T-helper 1 cell treated with Interleukin-12 subunit alpha and Interleukin-12 subunit beta and Interleukin-4 antibody, amounts not matched to agents 30 μg/mL and 1 μg/mL, for 36 hours (primary cell): ENCODE data around the gene MRS2.
"Not testable (repeated sequence)": the region's sequence is repeated elsewhere in the genome, so short reads cannot be mapped to it uniquely, and the experiment has no call there.

Experiments
- H3K27ac Mint-ChIP-seq: one replicate; pipeline ENCODE4 v1.8.0; 2021; ENCODE audit warnings: mild to moderate bottlenecking, mixed read lengths
- H3K27me3 Mint-ChIP-seq: one replicate; pipeline ENCODE4 v1.8.0; 2021; ENCODE audit warnings: low read depth, mixed read lengths
- H3K36me3 Mint-ChIP-seq: one replicate; pipeline ENCODE4 v1.8.0; 2021; ENCODE audit warnings: low read depth, mixed read lengths
- H3K4me1 Mint-ChIP-seq: one replicate; pipeline ENCODE4 v1.8.0; 2021; ENCODE audit warnings: low read depth, mixed read lengths
- H3K4me3 Mint-ChIP-seq: one replicate; pipeline ENCODE4 v1.8.0; 2021; ENCODE audit warnings: mild to moderate bottlenecking, moderate library complexity, mixed read lengths
- H3K9me3 Mint-ChIP-seq: one replicate; pipeline ENCODE4 v1.8.0; 2021; ENCODE audit warnings: mixed read lengths

The MRS2 gene, protein sequence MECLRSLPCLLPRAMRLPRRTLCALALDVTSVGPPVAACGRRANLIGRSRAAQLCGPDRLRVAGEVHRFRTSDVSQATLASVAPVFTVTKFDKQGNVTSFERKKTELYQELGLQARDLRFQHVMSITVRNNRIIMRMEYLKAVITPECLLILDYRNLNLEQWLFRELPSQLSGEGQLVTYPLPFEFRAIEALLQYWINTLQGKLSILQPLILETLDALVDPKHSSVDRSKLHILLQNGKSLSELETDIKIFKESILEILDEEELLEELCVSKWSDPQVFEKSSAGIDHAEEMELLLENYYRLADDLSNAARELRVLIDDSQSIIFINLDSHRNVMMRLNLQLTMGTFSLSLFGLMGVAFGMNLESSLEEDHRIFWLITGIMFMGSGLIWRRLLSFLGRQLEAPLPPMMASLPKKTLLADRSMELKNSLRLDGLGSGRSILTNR

DNA sequence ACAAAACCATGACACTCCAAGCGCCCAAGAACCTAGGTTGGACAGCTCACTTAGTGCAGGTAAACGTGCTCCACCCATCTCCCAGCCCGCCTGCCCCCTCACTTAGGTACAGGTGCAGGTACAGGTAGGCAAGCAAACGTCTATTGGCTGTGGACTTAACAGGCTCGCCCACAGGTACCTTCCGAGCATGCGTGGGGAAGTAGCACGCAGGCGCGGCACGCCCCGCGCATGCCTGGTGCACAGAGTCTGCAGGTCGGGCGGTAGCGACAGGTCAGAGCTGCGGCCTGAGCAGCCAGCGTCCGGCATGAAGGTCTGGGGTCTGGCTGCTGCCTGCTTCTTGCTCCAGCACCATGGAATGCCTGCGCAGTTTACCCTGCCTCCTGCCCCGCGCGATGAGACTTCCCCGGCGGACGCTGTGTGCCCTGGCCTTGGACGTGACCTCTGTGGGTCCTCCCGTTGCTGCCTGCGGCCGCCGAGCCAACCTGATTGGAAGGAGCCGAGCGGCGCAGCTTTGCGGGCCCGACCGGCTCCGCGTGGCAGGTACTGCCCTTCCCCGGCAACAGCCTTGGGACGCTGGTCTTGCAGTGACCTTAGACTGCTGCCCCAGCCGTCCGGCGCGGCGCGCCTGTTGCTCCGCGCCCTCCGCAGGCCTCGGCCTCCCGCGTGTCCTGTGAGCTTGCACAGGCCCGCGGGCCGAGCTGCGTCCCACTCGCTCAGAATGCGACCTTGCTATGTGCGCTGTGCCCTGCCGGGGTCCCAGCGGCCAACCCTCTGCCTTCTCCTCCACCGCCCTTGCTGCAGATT is at the start of gene MRS2:
Gene MRS2 (plus strand): TSS at position 240 of the 804 bp plus-strand sequence. CDS start 111 bp downstream, at position 351.
- Mint-ChIP-seq H3K27me3 (peaks cover 28% of the 10 kb centered on the region), H3K27ac (peak within 1 kb of the TSS; percentile 31)

DNA sequence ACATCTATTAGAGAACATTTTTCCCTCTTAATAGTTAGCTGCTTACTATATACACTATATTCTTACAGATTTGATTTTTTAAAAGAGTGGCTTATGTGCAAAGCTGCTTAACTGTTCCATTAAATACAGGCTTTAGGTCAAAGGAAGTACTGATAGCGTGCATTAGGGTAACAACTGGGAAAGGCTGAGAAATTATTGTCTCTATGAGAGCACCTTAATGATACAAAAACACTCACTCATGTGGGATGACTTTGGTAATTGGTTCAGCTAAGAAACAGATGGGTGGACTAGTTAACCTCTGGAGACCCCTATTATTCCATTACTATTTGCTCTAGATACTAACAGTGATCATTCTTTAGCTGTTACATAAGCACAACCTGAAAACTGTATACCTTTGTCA is 48.9 kb upstream of the MRS2 start:
- no peak overlapping the region for H3K27ac Mint-ChIP-seq
- peaks cover 49% of the 10 kb centered on the region for H3K27me3 Mint-ChIP-seq
- no peaks in the 10 kb centered on the region for H3K9me3 Mint-ChIP-seq
- H3K4me1 Mint-ChIP-seq: peaks cover 6% of the 10 kb centered on the region
- no peaks in the 10 kb centered on the region for H3K36me3 Mint-ChIP-seq
- H3K4me3 Mint-ChIP-seq: no peak overlapping the region

More for the DNA sequence above, at the start of gene MRS2:
- Mint-ChIP-seq H3K9me3 (no peaks in the 10 kb centered on the region), H3K4me3 (peak within 1 kb of the TSS; percentile 90), H3K36me3 (peaks cover 6% of the 10 kb centered on the region), H3K4me1 (peaks cover 21% of the 10 kb centered on the region)

DNA sequence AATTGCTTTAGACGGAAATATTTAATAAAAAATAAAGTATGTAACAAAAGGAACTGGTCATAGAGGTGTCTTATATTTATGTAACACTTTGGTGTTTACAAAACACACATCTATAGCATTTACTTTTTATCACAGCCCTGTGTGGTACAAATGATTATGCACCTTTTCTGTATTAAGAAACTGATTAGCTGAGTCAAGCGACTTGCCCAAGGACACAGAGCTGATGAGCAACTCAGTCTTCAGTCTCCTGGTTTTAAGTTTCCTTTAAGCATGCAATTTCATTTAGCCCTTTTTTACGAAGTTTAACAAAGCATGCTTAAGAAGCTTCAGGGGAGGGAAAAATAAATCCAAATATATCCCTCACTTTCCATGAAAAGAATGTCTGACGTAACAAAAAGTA is 47.3 kb upstream of the MRS2 start:
- H3K9me3 Mint-ChIP-seq: no peaks in the 10 kb centered on the region
- peaks cover 13% of the 10 kb centered on the region for H3K4me1 Mint-ChIP-seq
- H3K27me3 Mint-ChIP-seq: peaks cover 48% of the 10 kb centered on the region
- H3K27ac Mint-ChIP-seq: no peak overlapping the region
- no peaks in the 10 kb centered on the region for H3K36me3 Mint-ChIP-seq
- H3K4me3 Mint-ChIP-seq: no peak overlapping the region

DNA sequence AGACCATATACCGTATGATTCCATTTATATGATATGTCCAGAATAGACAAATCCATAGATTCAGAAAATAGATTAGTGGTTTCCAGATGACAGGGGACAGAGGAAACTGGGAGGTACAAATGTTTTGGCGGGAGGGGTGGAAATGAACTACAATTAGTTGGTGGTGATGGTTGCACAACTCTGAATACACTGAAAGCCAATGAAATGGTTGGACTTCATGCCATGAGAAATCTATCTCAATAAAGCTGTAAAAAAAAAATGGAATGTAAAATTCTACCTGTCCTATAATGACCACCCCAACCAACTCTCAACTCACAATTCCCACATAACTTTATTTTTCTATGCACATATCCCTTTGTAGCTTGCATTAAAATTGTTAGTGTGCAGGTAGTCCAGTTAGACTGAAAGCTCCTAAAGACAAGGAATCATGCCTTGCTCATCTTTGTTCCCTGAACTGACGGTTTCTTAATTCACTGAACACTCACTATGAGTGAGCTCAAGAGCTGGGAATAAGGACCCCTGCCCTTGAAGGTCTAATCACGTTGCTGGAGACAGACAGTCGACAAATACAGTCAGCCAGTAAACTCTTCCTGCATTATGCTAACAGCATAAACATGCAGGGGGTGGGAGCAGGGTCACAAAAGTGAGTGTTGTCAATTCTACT is 46.3 kb upstream of the MRS2 start:
- Mint-ChIP-seq H3K27ac (no peak overlapping the region), H3K4me3 (no peak overlapping the region), H3K9me3 (no peaks in the 10 kb centered on the region), H3K4me1 (peaks cover 16% of the 10 kb centered on the region), H3K27me3 (peaks cover 42% of the 10 kb centered on the region), H3K36me3 (no peaks in the 10 kb centered on the region)

DNA sequence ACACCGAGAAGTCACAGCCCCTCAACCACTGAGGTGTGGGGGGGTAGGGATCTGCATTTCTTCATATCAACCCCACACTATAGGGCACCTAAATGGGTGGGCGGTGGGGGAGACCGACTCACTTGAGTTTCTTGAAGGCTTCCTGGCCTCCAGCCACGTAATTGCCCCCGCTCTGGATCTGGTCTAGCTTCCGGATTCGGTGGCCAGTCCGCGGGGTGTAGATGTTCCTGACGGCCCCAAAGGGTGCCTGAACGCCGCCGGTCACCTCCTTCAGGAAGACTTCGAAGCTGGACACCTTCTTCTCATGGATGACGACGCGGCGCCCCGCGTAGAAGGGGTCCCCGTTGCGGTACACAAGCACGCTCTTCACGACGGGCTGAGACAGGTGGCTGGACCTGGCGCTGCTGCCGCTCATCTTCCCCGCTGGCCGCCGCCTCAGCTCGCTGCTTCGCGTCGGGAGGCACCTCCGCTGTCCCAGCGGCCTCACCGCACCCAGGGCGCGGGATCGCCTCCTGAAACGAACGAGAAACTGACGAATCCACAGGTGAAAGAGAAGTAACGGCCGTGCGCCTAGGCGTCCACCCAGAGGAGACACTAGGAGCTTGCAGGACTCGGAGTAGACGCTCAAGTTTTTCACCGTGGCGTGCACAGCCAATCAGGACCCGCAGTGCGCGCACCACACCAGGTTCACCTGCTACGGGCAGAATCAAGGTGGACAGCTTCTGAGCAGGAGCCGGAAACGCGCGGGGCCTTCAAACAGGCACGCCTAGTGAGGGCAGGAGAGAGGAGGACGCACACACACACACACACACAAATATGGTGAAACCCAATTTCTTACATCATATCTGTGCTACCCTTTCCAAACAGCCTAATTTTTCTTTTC is 45.2 kb upstream of the MRS2 start, which contains the start of gene DCDC2:
Gene DCDC2 (minus strand): TSS at position 724 of the 883 bp plus-strand sequence. CDS start 309 bp downstream, at position 415.
- Mint-ChIP-seq H3K27me3 (peaks cover 41% of the 10 kb centered on the region), H3K9me3 (no peaks in the 10 kb centered on the region), H3K27ac (no peak within 1 kb of the TSS), H3K4me1 (peaks cover 16% of the 10 kb centered on the region), H3K36me3 (no peaks in the 10 kb centered on the region), H3K4me3 (peak within 1 kb of the TSS; percentile 50)

DNA sequence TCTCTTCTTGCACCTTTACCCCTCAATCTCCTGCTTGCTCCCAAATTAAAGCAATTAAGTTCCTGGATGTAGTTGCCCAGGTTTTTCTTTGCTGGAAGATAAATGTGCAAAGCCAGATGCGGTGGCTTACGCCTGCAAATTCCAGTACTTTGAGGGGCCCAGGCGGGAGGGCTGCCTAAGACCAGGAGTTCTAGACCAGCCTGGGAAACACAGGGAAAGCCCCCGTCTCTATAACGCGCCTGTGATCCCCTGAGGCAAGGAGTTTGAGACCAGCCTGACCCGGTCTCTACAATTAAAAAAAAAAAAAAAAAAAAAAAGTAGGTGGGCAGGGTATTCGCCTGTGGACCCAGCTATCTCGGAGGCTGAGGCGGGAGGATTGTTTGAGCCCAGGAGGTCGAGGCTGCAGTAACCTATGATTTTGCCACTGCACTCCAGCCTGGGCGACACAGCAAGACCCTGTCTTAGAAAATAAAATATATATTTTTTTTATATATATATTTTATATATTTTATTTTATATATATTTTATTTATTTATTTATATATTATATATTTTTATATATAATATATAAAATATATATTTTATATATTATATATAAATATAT is 44.4 kb upstream of the MRS2 start:
- H3K4me1 Mint-ChIP-seq: peaks cover 16% of the 10 kb centered on the region

DNA sequence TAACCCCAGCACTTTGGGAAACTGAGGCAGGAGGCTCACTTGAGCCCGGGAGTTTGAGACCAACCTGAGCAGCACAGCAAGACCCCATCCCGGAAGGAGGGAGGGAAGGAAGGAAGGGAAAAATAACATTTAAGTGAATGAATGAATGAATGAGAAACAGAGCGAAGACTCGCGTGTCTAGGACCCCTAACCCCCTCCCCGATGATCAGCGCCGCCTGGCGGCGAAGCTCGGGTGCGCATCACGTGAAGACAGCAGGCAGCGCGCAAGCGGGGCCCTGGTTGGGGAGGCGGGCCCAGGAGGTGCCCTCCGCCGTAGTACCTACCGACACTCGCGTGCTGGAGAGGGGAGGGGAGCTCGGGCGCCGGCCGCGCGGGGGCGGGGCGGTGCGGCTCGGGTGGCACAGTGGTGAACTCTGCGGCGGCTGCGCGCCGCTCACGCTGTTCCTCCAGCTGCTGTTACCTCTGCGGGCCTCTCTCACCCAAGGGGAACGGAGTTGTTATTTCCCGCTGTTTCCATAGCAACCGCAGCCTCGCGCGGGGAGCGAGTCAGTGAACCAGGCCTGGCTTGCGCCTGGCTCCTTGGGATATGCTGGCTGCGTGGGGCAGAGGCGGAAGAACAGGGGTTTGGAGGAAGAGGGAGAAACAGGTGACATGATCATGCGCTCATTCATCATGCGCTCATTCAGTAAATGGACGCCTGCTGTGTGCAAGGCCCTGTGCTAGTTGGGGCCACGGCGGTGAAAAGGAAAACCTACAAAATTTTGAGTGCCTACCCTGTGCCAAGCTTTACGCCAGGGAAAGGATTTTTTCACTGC is 42.9 kb upstream of the MRS2 start:
- Mint-ChIP-seq H3K9me3 (no peaks in the 10 kb centered on the region), H3K27me3 (peaks cover 42% of the 10 kb centered on the region), H3K36me3 (no peaks in the 10 kb centered on the region), H3K4me1 (peaks cover 16% of the 10 kb centered on the region), H3K27ac (no peak overlapping the region), H3K4me3 (peak overlapping the region; percentile 81)

More for the DNA sequence above, 44.4 kb upstream of the MRS2 start:
- H3K9me3 Mint-ChIP-seq: no peaks in the 10 kb centered on the region
- no peak overlapping the region for H3K27ac Mint-ChIP-seq
- H3K27me3 Mint-ChIP-seq: peaks cover 40% of the 10 kb centered on the region
- no peaks in the 10 kb centered on the region for H3K36me3 Mint-ChIP-seq
- peak overlapping the region; percentile 50 for H3K4me3 Mint-ChIP-seq

DNA sequence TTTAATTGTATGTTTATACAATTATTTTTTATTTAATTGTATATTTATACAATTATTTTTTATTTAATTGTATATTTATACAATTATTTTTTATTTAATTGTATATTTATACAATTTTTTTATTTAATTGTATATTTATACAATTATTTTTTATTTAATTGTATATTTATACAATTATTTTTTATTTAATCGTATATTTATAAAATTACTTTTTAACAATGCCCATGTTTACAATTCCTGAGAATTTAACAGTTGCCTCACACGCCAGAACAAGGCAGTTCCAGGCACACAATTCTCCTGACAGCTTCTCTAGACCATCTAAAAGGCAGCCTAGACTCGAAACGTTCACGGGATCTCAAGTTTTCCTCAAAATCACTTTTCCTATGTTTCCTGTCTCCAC is 40.4 kb upstream of the MRS2 start:
- H3K4me3 Mint-ChIP-seq, H3K36me3 Mint-ChIP-seq, H3K9me3 Mint-ChIP-seq, H3K27ac Mint-ChIP-seq: not testable (repeated sequence)
- peaks cover 16% of the 10 kb centered on the region for H3K4me1 Mint-ChIP-seq
- H3K27me3 Mint-ChIP-seq: peaks cover 26% of the 10 kb centered on the region

DNA sequence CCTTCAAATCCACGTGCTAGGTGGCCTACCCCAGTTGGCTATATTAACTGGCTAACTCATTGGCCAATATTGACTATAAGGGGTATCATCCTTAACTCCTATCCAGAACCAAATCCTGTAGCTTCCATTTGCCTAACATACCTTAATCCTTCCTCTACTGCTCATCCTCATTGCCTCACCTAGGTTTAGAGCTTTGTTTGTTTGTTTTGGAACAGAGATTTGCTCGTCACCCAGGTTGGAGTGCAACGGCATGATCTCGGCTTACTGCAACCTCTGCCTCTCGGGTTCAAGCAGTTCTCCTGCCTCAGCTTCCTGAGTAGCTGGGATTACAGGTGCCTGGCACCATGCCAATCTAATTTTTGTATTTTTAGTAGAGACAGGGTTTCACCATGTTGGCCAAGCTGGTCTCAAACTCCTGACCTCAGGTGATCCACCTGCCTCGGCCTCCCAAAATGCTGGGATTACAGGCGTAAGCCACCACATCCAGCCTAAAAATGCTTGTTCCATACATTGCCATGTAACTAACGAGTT is 37.6 kb upstream of the MRS2 start:
- not testable (repeated sequence) for H3K4me1 Mint-ChIP-seq, H3K9me3 Mint-ChIP-seq, H3K36me3 Mint-ChIP-seq, H3K4me3 Mint-ChIP-seq
- peak overlapping the region; percentile 11 for H3K27ac Mint-ChIP-seq
- peaks cover 16% of the 10 kb centered on the region for H3K27me3 Mint-ChIP-seq

DNA sequence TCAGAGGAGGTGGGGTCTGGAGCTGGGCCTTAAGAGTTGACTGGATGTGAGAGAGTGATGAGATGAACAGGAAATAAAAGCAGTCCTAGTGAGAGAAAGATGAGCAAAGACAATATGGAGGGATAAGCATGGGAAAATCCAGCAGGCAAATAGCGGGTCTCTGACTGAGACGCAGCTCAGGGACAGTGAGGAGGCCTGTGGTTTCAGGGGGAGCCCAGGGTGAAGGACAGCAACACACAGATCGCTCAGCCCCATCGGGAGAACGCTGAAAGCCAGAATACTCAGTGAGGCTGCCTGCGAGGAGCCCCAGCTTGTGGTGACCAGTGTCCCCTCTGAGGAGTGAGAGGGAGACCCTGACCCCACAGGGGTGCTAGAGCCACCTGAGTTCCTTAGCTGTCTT is 28.1 kb upstream of the MRS2 start:
- Mint-ChIP-seq H3K4me1 (no peaks in the 10 kb centered on the region), H3K36me3 (no peaks in the 10 kb centered on the region), H3K27me3 (peaks cover 5% of the 10 kb centered on the region), H3K27ac (no peak overlapping the region), H3K9me3 (no peaks in the 10 kb centered on the region), H3K4me3 (no peak overlapping the region)

DNA sequence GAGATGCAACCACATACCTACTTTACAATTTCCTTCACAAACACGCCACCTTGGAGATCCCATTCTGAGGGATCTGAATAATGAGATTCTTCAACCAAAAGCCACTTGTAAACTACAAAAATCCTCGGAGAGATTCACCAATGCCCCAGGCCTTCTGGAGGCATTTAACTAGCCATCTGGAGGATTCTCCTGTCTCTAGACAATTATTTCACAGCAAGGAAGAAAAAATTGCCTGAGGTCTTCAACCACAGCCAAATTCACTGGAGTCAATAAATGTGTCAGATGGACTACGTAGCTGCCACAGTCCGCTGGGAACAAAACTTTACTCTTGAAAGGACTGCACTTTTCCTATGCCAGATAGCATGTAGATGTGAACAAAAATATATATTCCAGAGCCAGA is 25.9 kb upstream of the MRS2 start:
- no peak overlapping the region for H3K27ac Mint-ChIP-seq
- no peaks in the 10 kb centered on the region for H3K9me3 Mint-ChIP-seq
- no peaks in the 10 kb centered on the region for H3K36me3 Mint-ChIP-seq
- peaks cover 14% of the 10 kb centered on the region for H3K27me3 Mint-ChIP-seq
- no peak overlapping the region for H3K4me3 Mint-ChIP-seq
- no peaks in the 10 kb centered on the region for H3K4me1 Mint-ChIP-seq

DNA sequence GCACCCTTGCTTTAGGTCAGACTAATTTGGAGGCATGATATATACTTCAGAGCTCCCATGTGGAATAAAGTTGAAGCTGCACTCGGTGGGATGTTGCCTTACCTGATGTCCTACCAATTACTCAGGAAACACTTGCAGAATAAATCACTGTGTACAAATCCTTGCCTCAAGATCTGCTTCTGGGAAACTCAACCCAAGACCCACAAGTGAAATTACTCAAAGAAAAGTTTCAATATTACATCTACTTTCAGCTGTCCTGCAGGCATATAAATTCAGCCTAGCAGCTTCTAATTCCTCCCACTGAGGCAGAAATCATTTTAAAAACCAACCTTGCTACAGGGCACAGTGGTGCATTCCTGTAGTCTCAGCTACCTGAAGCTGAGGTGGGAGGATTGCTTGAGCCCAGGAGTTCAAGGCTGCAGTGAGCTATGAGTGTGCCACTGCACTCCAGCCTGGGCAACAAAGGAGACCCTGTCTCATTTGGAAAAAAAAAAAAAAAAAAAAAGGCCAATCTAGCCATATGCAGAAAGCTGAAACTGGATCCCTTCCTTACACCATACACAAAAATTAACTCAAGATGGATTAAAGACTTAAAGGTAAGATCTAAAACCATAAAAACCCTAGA is 24.2 kb upstream of the MRS2 start:
- Mint-ChIP-seq H3K27ac (no peak overlapping the region), H3K27me3 (peaks cover 17% of the 10 kb centered on the region), H3K9me3 (peaks cover under 1% of the 10 kb centered on the region), H3K36me3 (no peaks in the 10 kb centered on the region), H3K4me3 (no peak overlapping the region), H3K4me1 (no peaks in the 10 kb centered on the region)
